MCF 10A (cell line): Measurements from ENCODE around the gene PTPN23. TPM values are rescaled to one million over a fixed set of nuclear protein-coding genes. Genes with fewer than 3 reads are reported as not detected.

ENCODE experiments used
- BruUV-seq: library from RNA; stranded (reverse); fragments of 400-500 nt; replicated peaks from 2 replicates; lab custom pipeline; 2021; lab: Mats Ljungman, UMichigan
- CTCF ChIA-PET: fragments of 300-600 bp; sonication (Branson Sonifier 250); formaldehyde crosslinking; extraction: SDS; loops from one replicate; lab custom pipeline; 2021; ENCODE audit warnings: antibody characterized with exemption, inconsistent platforms; lab: Yijun Ruan, JAX
- POLR2A ChIA-PET: fragments of 300-600, 350-650 bp; sonication (Branson Sonifier 250); formaldehyde crosslinking; extraction: SDS; loops from one replicate; lab custom pipeline; 2020; ENCODE audit warnings: antibody characterized with exemption, inconsistent platforms; lab: Yijun Ruan, JAX
- DNase-seq: peaks from one replicate; pipeline ENCODE4 v3.0.0-alpha.2; 2018; ENCODE audit not compliant: unreplicated experiment
- H3K27ac Mint-ChIP-seq: one replicate; pipeline ENCODE4 v1.8.0; 2022; ENCODE audit warnings: mild to moderate bottlenecking, low read depth, mixed read lengths; ENCODE audit not compliant: unreplicated experiment
- H3K27me3 Mint-ChIP-seq: one replicate; pipeline ENCODE4 v1.8.0; 2022; ENCODE audit warnings: mixed read lengths; ENCODE audit not compliant: insufficient read depth, unreplicated experiment
- H3K36me3 Mint-ChIP-seq: one replicate; pipeline ENCODE4 v1.8.0; 2022; ENCODE audit warnings: mild to moderate bottlenecking, moderate library complexity, mixed read lengths; ENCODE audit not compliant: insufficient read depth, unreplicated experiment
- H3K4me1 Mint-ChIP-seq: one replicate; pipeline ENCODE4 v1.8.0; 2022; ENCODE audit warnings: mixed read lengths; ENCODE audit not compliant: insufficient read depth, unreplicated experiment
- H3K4me3 Mint-ChIP-seq: one replicate; pipeline ENCODE4 v1.8.0; 2022; ENCODE audit warnings: mild to moderate bottlenecking, moderate library complexity, mixed read lengths; ENCODE audit not compliant: unreplicated experiment
- H3K9me3 Mint-ChIP-seq: one replicate; pipeline ENCODE4 v1.8.0; 2022; ENCODE audit warnings: mixed read lengths; ENCODE audit not compliant: unreplicated experiment
- intact Hi-C: fragments of 100-400 bp; cut with micrococcal nuclease; formaldehyde crosslinking; loops from 2 replicates; pipeline ENCODE4 v1.14.1; 2022
- total RNA-seq: library from RNA; stranded (reverse); gene quantifications from 2 replicates; pipeline ENCODE4 v1.2.3, GENCODE V29; 2022
- TF ChIP-seq, protein P1 (sequence below): fragments of 200-600 bp; IDR thresholded peaks from one replicate; pipeline ENCODE4 v1.8.0; 2022; ENCODE audit warnings: antibody characterized with exemption, mild to moderate bottlenecking; ENCODE audit not compliant: unreplicated experiment

The PTPN23 gene
- total RNA-seq, 1 experiment from 2014 or later = 44.5 TPM

DNA sequence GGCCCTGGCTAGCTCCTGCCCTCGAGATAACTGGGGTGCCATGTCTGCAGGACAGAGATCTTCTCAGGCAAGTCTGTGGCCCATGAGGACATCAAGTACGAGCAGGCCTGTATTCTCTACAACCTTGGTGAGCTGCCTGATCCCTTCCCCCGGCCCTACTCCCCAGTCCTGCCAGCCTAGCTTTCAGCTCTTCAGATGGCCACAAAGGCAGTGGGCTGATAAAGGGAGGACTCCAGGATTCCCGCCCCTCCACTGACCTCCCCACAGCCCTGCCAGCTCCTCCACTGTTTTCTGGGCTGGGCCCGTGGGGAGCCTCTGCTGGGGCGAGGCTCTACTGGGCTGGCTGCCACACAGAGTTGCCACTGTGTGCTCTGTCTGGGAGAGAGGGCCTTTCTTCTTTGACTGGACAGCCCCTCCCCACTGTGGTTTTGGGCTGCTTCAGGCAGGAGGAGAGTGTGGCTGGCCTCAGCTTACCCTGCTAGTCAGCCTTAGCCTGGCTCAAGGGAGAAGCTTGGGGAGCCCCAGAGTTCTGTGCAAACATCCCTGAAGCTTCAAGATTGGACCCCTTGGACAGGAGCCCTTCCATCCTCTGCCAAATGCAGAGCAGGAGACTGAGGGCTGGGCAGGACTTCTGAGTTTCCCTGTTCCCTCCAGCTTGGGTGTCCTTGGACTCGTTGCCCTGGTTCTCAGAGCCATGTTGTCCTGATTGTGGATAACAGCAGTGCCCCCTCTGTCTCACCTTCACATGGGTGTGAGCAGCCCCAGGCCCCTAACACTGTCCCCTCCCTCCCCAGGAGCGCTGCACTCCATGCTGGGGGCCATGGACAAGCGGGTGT is 24.4 kb downstream of the PTPN23 start:
- Mint-ChIP-seq H3K36me3 (peaks cover 35% of the 10 kb centered on the region), H3K4me3 (no peak overlapping the region), H3K9me3 (no peaks in the 10 kb centered on the region), H3K27me3 (no peaks in the 10 kb centered on the region), H3K4me1 (peaks cover 18% of the 10 kb centered on the region), H3K27ac (peak overlapping the region; percentile 70)
- TF ChIP-seq, protein P1, sequence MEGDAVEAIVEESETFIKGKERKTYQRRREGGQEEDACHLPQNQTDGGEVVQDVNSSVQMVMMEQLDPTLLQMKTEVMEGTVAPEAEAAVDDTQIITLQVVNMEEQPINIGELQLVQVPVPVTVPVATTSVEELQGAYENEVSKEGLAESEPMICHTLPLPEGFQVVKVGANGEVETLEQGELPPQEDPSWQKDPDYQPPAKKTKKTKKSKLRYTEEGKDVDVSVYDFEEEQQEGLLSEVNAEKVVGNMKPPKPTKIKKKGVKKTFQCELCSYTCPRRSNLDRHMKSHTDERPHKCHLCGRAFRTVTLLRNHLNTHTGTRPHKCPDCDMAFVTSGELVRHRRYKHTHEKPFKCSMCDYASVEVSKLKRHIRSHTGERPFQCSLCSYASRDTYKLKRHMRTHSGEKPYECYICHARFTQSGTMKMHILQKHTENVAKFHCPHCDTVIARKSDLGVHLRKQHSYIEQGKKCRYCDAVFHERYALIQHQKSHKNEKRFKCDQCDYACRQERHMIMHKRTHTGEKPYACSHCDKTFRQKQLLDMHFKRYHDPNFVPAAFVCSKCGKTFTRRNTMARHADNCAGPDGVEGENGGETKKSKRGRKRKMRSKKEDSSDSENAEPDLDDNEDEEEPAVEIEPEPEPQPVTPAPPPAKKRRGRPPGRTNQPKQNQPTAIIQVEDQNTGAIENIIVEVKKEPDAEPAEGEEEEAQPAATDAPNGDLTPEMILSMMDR = no peak
- POLR2A ChIA-PET = interaction anchor here (0.6 to 0.8 kb wide), 2 partner anchors 24 to 429 kb away, joined by 3 read pairs; partner anchors contain the start of genes CCDC12 and PTPN23
- no TSS peak for BruUV-seq
- CTCF ChIA-PET = interaction anchor here (0.5 to 1.1 kb wide), 4 partner anchors 8 to 739 kb away, joined by 3 read pairs; no protein-coding TSS in a partner anchor
- intact Hi-C loops = no loop called here
- DNase-seq = peak; percentile 17

DNA sequence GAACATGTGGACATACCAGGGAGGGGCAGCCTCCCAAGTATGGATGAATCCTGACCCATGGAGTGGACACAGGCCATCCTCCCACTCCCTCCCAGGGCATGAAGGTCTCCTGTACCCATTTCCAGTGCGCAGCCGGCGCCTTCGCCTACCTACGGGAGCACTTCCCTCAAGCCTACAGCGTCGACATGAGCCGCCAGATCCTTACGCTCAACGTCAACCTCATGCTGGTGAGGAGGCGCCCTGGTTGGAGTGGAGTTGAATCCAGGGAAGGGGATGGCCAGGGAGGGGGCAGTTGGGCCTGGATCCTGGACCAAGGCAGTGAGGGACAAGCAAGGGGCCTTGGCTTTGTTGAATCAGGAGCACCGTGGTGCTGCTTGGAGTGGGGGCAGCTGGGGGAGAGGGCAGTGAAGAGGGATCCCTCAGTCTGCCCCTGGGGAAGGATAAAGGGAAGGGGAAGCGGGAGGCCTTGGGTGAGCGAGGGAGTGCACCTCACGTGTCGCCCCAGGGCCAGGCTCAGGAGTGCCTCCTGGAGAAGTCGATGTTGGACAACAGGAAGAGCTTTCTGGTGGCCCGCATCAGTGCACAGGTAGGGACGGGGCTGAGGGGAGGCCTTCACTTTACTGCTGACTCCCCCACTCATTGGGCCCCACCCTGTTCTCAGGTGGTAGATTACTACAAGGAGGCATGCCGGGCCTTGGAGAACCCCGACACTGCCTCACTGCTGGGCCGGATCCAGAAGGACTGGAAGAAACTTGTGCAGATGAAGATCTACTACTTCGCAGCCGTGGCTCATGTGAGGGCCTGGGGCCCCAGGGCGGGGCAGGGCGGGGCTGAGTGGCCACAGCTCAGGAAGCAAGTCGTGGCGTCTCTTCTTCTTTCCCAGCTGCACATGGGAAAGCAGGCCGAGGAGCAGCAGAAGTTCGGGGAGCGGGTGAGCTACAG is 25.3 kb downstream of the PTPN23 start:
- Mint-ChIP-seq H3K4me1 (peaks cover 18% of the 10 kb centered on the region), H3K36me3 (peaks cover 36% of the 10 kb centered on the region), H3K4me3 (no peak overlapping the region), H3K9me3 (no peaks in the 10 kb centered on the region), H3K27ac (no peak overlapping the region), H3K27me3 (no peaks in the 10 kb centered on the region)
- ChIA-PET CTCF (interaction anchor here (0.6 to 1.0 kb wide), 6 partner anchors 7 to 1616 kb away, joined by 3 to 4 read pairs (median 3); partner anchors contain the start of gene NDUFAF3), POLR2A (interaction anchor here (0.6 to 0.9 kb wide), 2 partner anchors 10 to 455 kb away, joined by 3 to 6 read pairs; no protein-coding TSS in a partner anchor)
- TF ChIP-seq, protein P1 = no peak
- no TSS peak for BruUV-seq
- intact Hi-C loops = no loop called here
- peak; percentile 34 for DNase-seq

DNA sequence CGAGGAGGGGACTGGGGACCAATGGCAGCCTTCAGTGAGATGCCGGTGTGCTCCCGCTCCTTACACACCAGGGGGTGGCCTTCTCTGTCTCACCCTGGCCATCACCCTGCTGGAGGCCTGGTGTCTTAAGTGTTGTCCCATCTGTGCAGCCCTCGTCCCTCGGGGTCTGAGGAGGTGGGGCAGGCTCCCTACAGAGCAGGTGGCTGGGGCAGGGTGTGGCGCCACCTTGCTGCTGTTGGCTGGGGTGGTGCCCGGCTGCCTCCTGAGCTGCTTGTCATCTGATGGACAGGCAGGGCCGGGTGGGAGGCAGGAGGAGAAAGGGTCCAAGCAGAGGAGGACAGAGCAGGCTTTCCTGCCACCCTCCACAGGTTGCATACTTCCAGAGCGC is 25.9 kb downstream of the PTPN23 start:
- no peak overlapping the region for H3K4me3 Mint-ChIP-seq
- CTCF ChIA-PET = interaction anchor here (0.6 to 1.0 kb wide), 6 partner anchors 13 to 1615 kb away, joined by 3 to 4 read pairs (median 3); partner anchors contain the start of gene NDUFAF3

More for the DNA sequence above, 25.9 kb downstream of the PTPN23 start:
- H3K9me3 Mint-ChIP-seq = no peaks in the 10 kb centered on the region
- TF ChIP-seq, protein P1 = no peak
- peaks cover 42% of the 10 kb centered on the region for H3K36me3 Mint-ChIP-seq
- intact Hi-C loops = no loop called here
- DNase-seq = no peak
- POLR2A ChIA-PET = interaction anchor here (0.6 to 0.9 kb wide), 2 partner anchors 9 to 454 kb away, joined by 3 to 6 read pairs; no protein-coding TSS in a partner anchor
- H3K27me3 Mint-ChIP-seq = no peaks in the 10 kb centered on the region
- no TSS peak for BruUV-seq
- H3K27ac Mint-ChIP-seq = no peak overlapping the region
- H3K4me1 Mint-ChIP-seq = peaks cover 18% of the 10 kb centered on the region
